NK-92 (cell line): Measurements from ENCODE around the gene TDG.

ENCODE experiments used
- DNase-seq: peaks from one replicate; lab custom pipeline; 2025; ENCODE audit not compliant: unreplicated experiment; lab: John Stamatoyannopoulos, UW

TDG gene

GRCh38 chr12:103965590-103966504, at the start of gene TDG:
TSS of gene TDG (plus strand) at chr12:103965872. CDS start at chr12:103966038, 166 bp downstream.
- DNase-seq, result peak; percentile 90

GRCh38 chr12:103917873-103918272, 47.8 kb upstream of the TDG start:
- no peak for DNase-seq

- DNase-seq, result no peak
These were observed 40.7 kb upstream of the TDG start for GRCh38 chr12:103924761-103925641.

GRCh38 chr12:103928682-103929045, 37.0 kb upstream of the TDG start:
- DNase-seq, result no peak

GRCh38 chr12:103929046-103929783, 36.5 kb upstream of the TDG start:
- DNase-seq, result peak; percentile 26

- DNase-seq, result no peak
These were observed 36.0 kb upstream of the TDG start for GRCh38 chr12:103929784-103930033.

GRCh38 chr12:103930034-103930786, 35.5 kb upstream of the TDG start, which contains the start of gene HSP90B1:
TSS of gene HSP90B1 (plus strand) at chr12:103930410. CDS start at chr12:103930516, 106 bp downstream.
- peak; percentile 97 for DNase-seq

- DNase-seq, result no peak
These were observed 34.6 kb upstream of the TDG start for GRCh38 chr12:103930787-103931735.

GRCh38 chr12:103933237-103933636, 32.4 kb upstream of the TDG start:
- no peak for DNase-seq

- no peak for DNase-seq
These were observed 29.0 kb upstream of the TDG start for GRCh38 chr12:103936679-103937078.

- no peak for DNase-seq
These were observed 20.7 kb upstream of the TDG start for GRCh38 chr12:103944964-103945363.

- DNase-seq, result no peak
These were observed 17.7 kb upstream of the TDG start for GRCh38 chr12:103947871-103948555.

- DNase-seq, result no peak
These were observed 16.8 kb upstream of the TDG start for GRCh38 chr12:103948746-103949406.

- DNase-seq, result no peak
These were observed 13.2 kb upstream of the TDG start for GRCh38 chr12:103952497-103952896.

GRCh38 chr12:103955811-103956508, 9.7 kb upstream of the TDG start:
- DNase-seq, result no peak

- DNase-seq, result no peak
These were observed 9.1 kb upstream of the TDG start for GRCh38 chr12:103956509-103957027.

- no peak for DNase-seq
These were observed 7.7 kb upstream of the TDG start for GRCh38 chr12:103957865-103958388.
